GM23338 (cell line): ENCODE results near the gene MYO16. TPM values are rescaled to one million over a fixed set of nuclear protein-coding genes. Genes with fewer than 3 reads are reported as not detected.

Source experiments
- ATAC-seq: fragments of 200-7000 bp; cut with Tn5 transposase; 3 replicates; pipeline ENCODE4 v1.9.1; 2020
- DNase-seq: peaks from one replicate; pipeline ENCODE4 v3.0.0-alpha.2; 2015; ENCODE audit warnings: low spot score
- H2AFZ ChIP-seq: fragments of 200-600 bp; sonication (generic); 2 replicates; pipeline ENCODE4 v1.8.0; 2016; ENCODE audit warnings: antibody characterized with exemption, mild to moderate bottlenecking, moderate library complexity
- H3F3A ChIP-seq: fragments of 200-600 bp; sonication (generic); replicated peaks from 2 replicates; pipeline ENCODE4 v1.8.0; 2017; ENCODE audit warnings: antibody characterized with exemption, mixed run types, low read depth
- H3K27ac ChIP-seq: fragments of 200-600 bp; sonication (generic); 2 replicates; pipeline ENCODE4 v1.6.1; 2016; ENCODE audit warnings: low read depth
- H3K27me3 ChIP-seq: fragments of 200-600 bp; sonication (generic); 2 replicates; pipeline ENCODE4 v1.8.0; 2016; ENCODE audit warnings: mild to moderate bottlenecking, mixed run types, moderate library complexity; ENCODE audit not compliant: insufficient read depth
- H3K36me3 ChIP-seq: fragments of 200-600 bp; sonication (generic); 2 replicates; pipeline ENCODE4 v1.8.0; 2016; ENCODE audit warnings: mild to moderate bottlenecking; ENCODE audit not compliant: insufficient read depth
- H3K4me1 ChIP-seq: fragments of 200-600 bp; sonication (generic); 2 replicates; pipeline ENCODE4 v1.8.0; 2016; ENCODE audit warnings: mild to moderate bottlenecking, moderate library complexity; ENCODE audit not compliant: insufficient read depth
- H3K4me2 ChIP-seq: fragments of 200-600 bp; sonication (generic); 2 replicates; pipeline ENCODE4 v1.7.1; 2017; ENCODE audit warnings: mixed run types
- H3K4me3 ChIP-seq: fragments of 200-600 bp; sonication (generic); 2 replicates; pipeline ENCODE4 v1.6.1; 2016; ENCODE audit warnings: mixed run types
- H3K79me2 ChIP-seq: fragments of 200-600 bp; sonication (generic); replicated peaks from 2 replicates; pipeline ENCODE4 v1.8.0; 2017; ENCODE audit warnings: mild to moderate bottlenecking; ENCODE audit not compliant: insufficient read depth
- H3K9me2 ChIP-seq: fragments of 200-600 bp; sonication (generic); 2 replicates; pipeline ENCODE4 v1.8.0; 2017; ENCODE audit not compliant: insufficient read depth
- H4K20me1 ChIP-seq: fragments of 200-600 bp; sonication (generic); replicated peaks from 2 replicates; pipeline ENCODE4 v1.8.0; 2017; ENCODE audit warnings: mild to moderate bottlenecking; ENCODE audit not compliant: insufficient read depth
- H3K27ac Mint-ChIP-seq: 2 replicates; pipeline ENCODE4 v1.8.0; 2020; ENCODE audit warnings: inconsistent platforms, mild to moderate bottlenecking, moderate library complexity, mixed read lengths
- H3K27me3 Mint-ChIP-seq: 3 replicates; pipeline ENCODE4 v1.8.0; 2022; ENCODE audit warnings: low read depth, mild to moderate bottlenecking, moderate library complexity, mixed read lengths, inconsistent platforms; ENCODE audit not compliant: insufficient read depth, poor library complexity
- H3K36me3 Mint-ChIP-seq: 3 replicates; pipeline ENCODE4 v1.8.0; 2021; ENCODE audit warnings: low read depth, mild to moderate bottlenecking, inconsistent platforms, moderate library complexity, mixed read lengths
- H3K4me1 Mint-ChIP-seq: 3 replicates; pipeline ENCODE4 v1.8.0; 2020; ENCODE audit warnings: mild to moderate bottlenecking, inconsistent platforms, mixed read lengths
- H3K4me3 Mint-ChIP-seq: 3 replicates; pipeline ENCODE4 v1.8.0; 2021; ENCODE audit warnings: moderate library complexity, mild to moderate bottlenecking, inconsistent platforms, mixed read lengths
- H3K9me3 Mint-ChIP-seq: 3 replicates; pipeline ENCODE4 v1.8.0; 2020; ENCODE audit warnings: moderate library complexity, mild to moderate bottlenecking, inconsistent platforms, mixed read lengths
- CREB1 ChIP-seq: fragments of 250-450 bp; sonication (Bioruptor Pico); IDR thresholded peaks from 2 replicates; pipeline ENCODE4 v1.5.0; 2020; ENCODE audit warnings: low read depth, mild to moderate bottlenecking, moderate library complexity
- CTCF ChIP-seq, 2 experiments: fragments of 200-600 bp in 1 of 2; sonication (generic) in 1 of 2; conservative IDR thresholded peaks; 2 replicates each; pipeline versions ENCODE4 v1.5.1 to v1.6.1; 2016 to 2017; ENCODE audit warnings: antibody characterized with exemption in 2 of 2, low read depth in 2 of 2, mild to moderate bottlenecking in 2 of 2, moderate library complexity in 1 of 2
- ETS1 ChIP-seq: IDR thresholded peaks from 2 replicates; pipeline ENCODE4 v1.6.1; 2016; ENCODE audit warnings: antibody characterized with exemption
- EZH2phosphoT487 ChIP-seq: fragments of 200-600 bp; sonication (generic); IDR thresholded peaks from one replicate; pipeline ENCODE4 v1.8.1; 2018; ENCODE audit warnings: antibody characterized with exemption; ENCODE audit not compliant: unreplicated experiment
- JUNB ChIP-seq: IDR thresholded peaks from one replicate; pipeline ENCODE4 v1.6.1; 2016; ENCODE audit warnings: antibody characterized with exemption; ENCODE audit not compliant: unreplicated experiment
- NANOG ChIP-seq: IDR thresholded peaks from 2 replicates; pipeline ENCODE4 v1.6.1; 2016; ENCODE audit warnings: antibody characterized with exemption, borderline replicate concordance
- POLR2AphosphoS5 ChIP-seq: IDR thresholded peaks from 2 replicates; pipeline ENCODE4 v1.6.1; 2016; ENCODE audit warnings: antibody characterized with exemption, low read depth
- REST ChIP-seq: IDR thresholded peaks from one replicate; pipeline ENCODE4 v1.6.1; 2018; ENCODE audit warnings: antibody characterized with exemption; ENCODE audit not compliant: unreplicated experiment
- STAT1 ChIP-seq: IDR thresholded peaks from one replicate; pipeline ENCODE4 v1.6.1; 2016; ENCODE audit warnings: antibody characterized with exemption; ENCODE audit not compliant: unreplicated experiment
- ZNF114 ChIP-seq: fragments of 250-450 bp; sonication (Bioruptor Pico); IDR thresholded peaks from 2 replicates; pipeline ENCODE4 v1.5.0; 2020; ENCODE audit warnings: mild to moderate bottlenecking, moderate library complexity
- ZNF462 ChIP-seq: fragments of 250-450 bp; sonication (Bioruptor Pico); IDR thresholded peaks from 2 replicates; pipeline ENCODE4 v1.5.0; 2020; ENCODE audit warnings: mild to moderate bottlenecking, moderate library complexity
- polyA plus RNA-seq: library from polyadenylated mRNA; unstranded; fragments of >200 nt; fragmentation: Nextera tagmentation; extraction: Ambion mirVana; gene quantifications from 2 replicates; pipeline ENCODE4 v1.2.1, GENCODE V29; 2016
- total RNA-seq: library from RNA; depleted of rRNA; stranded (reverse); fragments of >200 nt; shearing (Covaris generic); gene quantifications from 2 replicates; pipeline ENCODE4 v1.2.3, GENCODE V29; 2014

The MYO16 gene
- total and polyA plus RNA-seq, 2 experiments from 2014 or later, result 0.10 to 0.13 TPM

GRCh38 chr13:109118521-109118920 lies 489.1 kb downstream of the MYO16 start (continued):
- no peak for TF ChIP-seq CTCF (conservative IDR thresholded peaks at IDR 0.05; ENCODE audit: low read depth in 2 of 2)
- no peak for TF ChIP-seq ZNF114 (CRISPR knock-in tag)
- TF ChIP-seq STAT1, result no peak
- no peak for TF ChIP-seq JUNB
- TF ChIP-seq CREB1, result no peak
- TF ChIP-seq ETS1, result no peak

DNA sequence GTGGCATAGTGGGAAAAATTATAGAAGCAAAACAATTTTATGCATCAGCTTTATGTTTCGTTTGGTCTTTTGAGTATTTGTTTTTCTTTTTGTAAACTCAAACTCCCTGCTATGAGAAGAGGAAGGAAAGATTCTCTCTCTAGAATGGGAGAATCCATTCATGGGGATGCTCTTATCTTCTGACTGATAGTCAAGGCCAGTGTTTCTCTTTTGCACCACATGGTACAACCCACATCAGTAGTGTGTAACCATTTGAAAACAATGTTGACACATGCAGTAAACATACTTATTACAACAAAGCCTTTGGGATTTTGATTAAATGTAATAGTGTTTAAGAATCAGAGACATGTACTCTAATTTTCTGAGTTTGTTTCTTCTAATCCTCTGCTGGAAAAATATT lies 490.5 kb downstream of the MYO16 start:
- TF ChIP-seq CREB1 (no peak), ZNF114 (CRISPR knock-in tag) (no peak), JUNB (no peak), EZH2phosphoT487 (no peak), POLR2AphosphoS5 (no peak), REST (no peak), ZNF462 (CRISPR knock-in tag) (no peak), NANOG (no peak)
- no peak overlapping the region for H3K4me2 ChIP-seq
- H3K4me1 Mint-ChIP-seq, result peaks cover 5% of the 10 kb centered on the region; the same call in 2 of the 3 replicates
- no peak overlapping the region for H3K27ac ChIP-seq
- H3K9me2 ChIP-seq, result peaks cover 10% of the 10 kb centered on the region; the same call in 1 of the 2 replicates
- no peaks in the 10 kb centered on the region for H4K20me1 ChIP-seq
- H3K9me3 Mint-ChIP-seq, result no peaks in the 10 kb centered on the region
- ATAC-seq (no peak), DNase-seq (no peak)
- no peaks in the 10 kb centered on the region for H3F3A ChIP-seq
- no peaks in the 10 kb centered on the region for H3K36me3 Mint-ChIP-seq
- H2AFZ ChIP-seq, result no peak overlapping the region
- no peaks in the 10 kb centered on the region for H3K4me1 ChIP-seq
- no peaks in the 10 kb centered on the region for H3K79me2 ChIP-seq
- no peak overlapping the region for H3K27ac Mint-ChIP-seq
- no peaks in the 10 kb centered on the region for H3K27me3 ChIP-seq
- no peaks in the 10 kb centered on the region for H3K36me3 ChIP-seq
- no peak overlapping the region for H3K4me3 Mint-ChIP-seq
- no peak overlapping the region for H3K4me3 ChIP-seq
- H3K27me3 Mint-ChIP-seq, result no peaks in the 10 kb centered on the region
